HUES6 (cell line): Measurements from ENCODE around the gene MYO7B.
"Not testable (repeated sequence)": the region's sequence is repeated elsewhere in the genome, so short reads cannot be mapped to it uniquely, and the experiment has no call there.

Experiments used
- H3K27ac ChIP-seq: 2 replicates; pipeline ENCODE4 v1.7.0; 2013; ENCODE audit warnings: low read depth, mild to moderate bottlenecking, low read length, inconsistent platforms
- H3K27me3 ChIP-seq: 2 replicates; pipeline ENCODE4 v1.6.1; 2013; ENCODE audit warnings: low read length; ENCODE audit not compliant: control insufficient read depth, insufficient read depth
- H3K36me3 ChIP-seq: 2 replicates; pipeline ENCODE4 v1.6.1; 2013; ENCODE audit warnings: low read length; ENCODE audit not compliant: control insufficient read depth, insufficient read depth
- H3K4me1 ChIP-seq: 2 replicates; pipeline ENCODE4 v1.6.1; 2013; ENCODE audit warnings: low read length; ENCODE audit not compliant: control insufficient read depth, insufficient read depth
- H3K4me3 ChIP-seq: 2 replicates; pipeline ENCODE4 v1.5.1; 2013; ENCODE audit warnings: low read depth, low read length
- H3K9ac ChIP-seq: one replicate; pipeline ENCODE4 v1.6.1; 2013; ENCODE audit warnings: mild to moderate bottlenecking, low read length
- H3K9me3 ChIP-seq: 2 replicates; pipeline ENCODE4 v1.6.1; 2013; ENCODE audit warnings: low read depth, low read length; ENCODE audit not compliant: control insufficient read depth, insufficient read depth

MYO7B gene

DNA sequence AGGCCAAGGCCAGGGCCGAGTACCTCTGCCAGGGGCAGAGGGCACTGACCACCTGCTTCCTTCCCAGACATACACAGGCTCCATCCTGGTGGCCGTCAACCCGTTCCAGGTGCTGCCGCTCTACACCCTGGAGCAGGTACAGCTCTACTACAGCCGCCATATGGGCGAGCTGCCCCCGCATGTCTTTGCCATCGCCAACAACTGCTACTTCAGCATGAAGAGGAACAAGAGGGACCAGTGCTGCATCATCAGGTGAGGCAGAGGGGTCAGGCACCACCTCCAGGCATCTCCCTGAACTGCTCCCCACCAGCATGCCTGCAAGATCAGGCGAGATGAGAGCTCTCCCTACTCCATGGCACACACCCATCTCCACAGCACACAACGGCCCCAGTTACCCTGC is 31.1 kb downstream of the MYO7B start:
- Histone ChIP-seq H3K9ac (no peak overlapping the region), H3K4me3 (no peak overlapping the region), H3K4me1 (peaks cover 5% of the 10 kb centered on the region), H3K27ac (no peak overlapping the region), H3K36me3 (no peaks in the 10 kb centered on the region), H3K9me3 (no peaks in the 10 kb centered on the region), H3K27me3 (no peaks in the 10 kb centered on the region)

DNA sequence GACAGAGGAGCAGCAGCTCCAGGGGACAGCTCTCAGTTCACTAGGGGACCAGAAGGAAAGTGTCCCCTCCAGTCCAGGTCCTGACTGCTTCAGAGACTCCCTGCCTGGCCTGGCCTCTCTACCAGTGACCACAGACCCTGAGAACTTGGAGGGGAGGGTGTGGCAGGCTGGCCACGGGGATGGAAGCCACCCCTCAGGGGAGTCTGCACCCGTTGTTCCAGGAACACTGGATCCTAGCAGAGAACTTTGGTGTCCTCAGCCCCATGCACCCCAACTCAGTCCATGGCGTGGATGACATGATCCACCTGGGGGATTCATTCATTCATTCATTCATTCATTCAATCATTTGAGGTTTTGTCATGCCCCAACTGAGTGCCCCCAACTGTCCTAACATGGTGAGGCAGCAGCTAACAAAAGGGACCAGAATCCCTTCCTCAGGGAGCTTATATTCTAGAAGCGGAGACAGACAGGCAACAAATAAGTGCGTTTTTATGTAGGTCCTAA is 31.9 kb downstream of the MYO7B start:
- no peaks in the 10 kb centered on the region for H3K9me3 ChIP-seq
- no peaks in the 10 kb centered on the region for H3K27me3 ChIP-seq
- H3K9ac ChIP-seq, result no peak overlapping the region
- peaks cover 5% of the 10 kb centered on the region for H3K4me1 ChIP-seq
- H3K36me3 ChIP-seq, result no peaks in the 10 kb centered on the region
- no peak overlapping the region for H3K4me3 ChIP-seq
- no peak overlapping the region for H3K27ac ChIP-seq

DNA sequence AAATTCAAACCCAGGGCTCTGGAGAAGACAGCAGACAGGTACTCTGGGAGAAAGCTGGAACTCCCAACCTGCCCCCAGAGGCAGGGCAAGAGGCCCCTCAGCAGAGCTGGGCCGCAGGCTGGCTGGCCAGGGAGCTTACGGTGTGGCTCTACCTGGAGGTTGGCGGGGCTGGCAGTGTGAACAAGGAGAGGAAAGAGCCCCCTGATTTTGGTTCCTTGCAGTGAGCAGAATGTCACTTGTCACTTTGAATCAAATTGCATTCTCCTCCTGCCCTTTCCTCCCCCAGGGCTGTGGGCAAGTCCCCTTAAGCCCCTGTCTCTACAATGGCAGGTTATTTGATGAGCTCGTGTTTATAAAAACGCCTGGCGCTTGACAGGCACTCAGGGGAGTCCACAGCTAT is 32.6 kb downstream of the MYO7B start:
- no peak overlapping the region for H3K9ac ChIP-seq

GRCh38 chr2:127569666-127570065 is 34.2 kb downstream of the MYO7B start:
- H3K36me3 ChIP-seq, result no peaks in the 10 kb centered on the region
- H3K4me1 ChIP-seq, result peaks cover 5% of the 10 kb centered on the region
- no peaks in the 10 kb centered on the region for H3K27me3 ChIP-seq
- H3K9ac ChIP-seq, result no peak overlapping the region
- H3K9me3 ChIP-seq, result no peaks in the 10 kb centered on the region
- H3K4me3 ChIP-seq, result no peak overlapping the region
- no peak overlapping the region for H3K27ac ChIP-seq

More for the DNA sequence above, 32.6 kb downstream of the MYO7B start:
- Histone ChIP-seq H3K4me1 (peaks cover 5% of the 10 kb centered on the region), H3K27me3 (no peaks in the 10 kb centered on the region), H3K27ac (no peak overlapping the region), H3K36me3 (no peaks in the 10 kb centered on the region), H3K4me3 (no peak overlapping the region), H3K9me3 (no peaks in the 10 kb centered on the region)

DNA sequence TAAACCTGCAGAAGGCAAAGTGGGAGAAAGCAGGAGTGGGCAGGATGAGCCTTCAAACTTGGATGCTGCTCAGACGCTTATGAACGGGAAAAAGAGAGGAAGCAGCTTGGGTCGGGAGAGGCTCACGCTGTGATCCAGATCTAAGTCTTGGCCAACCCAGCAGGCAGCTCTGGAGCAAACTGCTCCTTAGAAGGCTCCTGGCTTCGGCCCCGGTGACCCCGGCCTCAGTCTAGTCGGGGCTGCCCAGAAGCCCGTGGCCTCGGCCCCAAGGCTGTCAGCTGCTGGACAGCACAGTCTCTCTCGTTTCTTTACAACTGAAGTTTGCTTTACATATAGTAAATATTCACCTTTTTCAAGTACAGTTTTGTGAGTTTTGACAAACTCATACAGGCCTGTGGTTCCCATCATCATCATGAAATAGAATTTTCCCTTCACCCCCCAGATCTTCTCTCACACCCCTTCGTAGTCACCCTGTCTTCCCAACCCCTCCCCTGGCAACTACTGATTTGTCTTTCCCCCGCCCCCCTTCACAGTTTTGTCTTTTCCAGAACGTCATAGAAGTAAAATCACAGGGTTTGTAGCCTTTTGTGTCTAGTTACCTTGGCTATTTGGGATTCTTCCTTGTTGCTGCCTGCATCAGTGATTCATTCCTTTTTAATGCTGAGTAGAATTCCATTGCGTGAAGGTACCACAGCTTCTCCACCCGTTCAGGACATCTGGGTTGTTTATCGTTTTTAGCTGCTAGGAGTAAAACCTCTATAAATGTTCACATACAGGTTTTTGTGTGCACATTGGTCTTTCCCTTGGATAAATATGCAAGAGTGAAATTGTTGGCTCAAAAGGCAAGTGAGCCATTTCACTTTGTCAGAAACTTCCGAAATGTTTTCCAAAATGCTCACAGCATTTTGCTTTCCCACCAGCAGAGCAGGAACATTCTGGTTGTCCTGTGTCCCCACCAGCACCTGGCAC is 35.1 kb downstream of the MYO7B start:
- Histone ChIP-seq H3K27me3 (no peaks in the 10 kb centered on the region), H3K4me1 (peaks cover 5% of the 10 kb centered on the region), H3K4me3 (no peak overlapping the region), H3K9me3 (no peaks in the 10 kb centered on the region), H3K9ac (no peak overlapping the region), H3K36me3 (no peaks in the 10 kb centered on the region), H3K27ac (no peak overlapping the region)

GRCh38 chr2:127572352-127572751 is 36.9 kb downstream of the MYO7B start:
- H3K27ac ChIP-seq, H3K36me3 ChIP-seq, H3K27me3 ChIP-seq, H3K9ac ChIP-seq, H3K4me3 ChIP-seq, H3K9me3 ChIP-seq, H3K4me1 ChIP-seq: not testable (repeated sequence)

- Histone ChIP-seq H3K27me3 (no peaks in the 10 kb centered on the region), H3K9me3 (no peaks in the 10 kb centered on the region), H3K4me3 (no peak overlapping the region), H3K36me3 (no peaks in the 10 kb centered on the region), H3K4me1 (peaks cover 4% of the 10 kb centered on the region), H3K9ac (no peak overlapping the region), H3K27ac (no peak overlapping the region)
Measured at GRCh38 chr2:127572841-127573240, 37.4 kb downstream of the MYO7B start.

DNA sequence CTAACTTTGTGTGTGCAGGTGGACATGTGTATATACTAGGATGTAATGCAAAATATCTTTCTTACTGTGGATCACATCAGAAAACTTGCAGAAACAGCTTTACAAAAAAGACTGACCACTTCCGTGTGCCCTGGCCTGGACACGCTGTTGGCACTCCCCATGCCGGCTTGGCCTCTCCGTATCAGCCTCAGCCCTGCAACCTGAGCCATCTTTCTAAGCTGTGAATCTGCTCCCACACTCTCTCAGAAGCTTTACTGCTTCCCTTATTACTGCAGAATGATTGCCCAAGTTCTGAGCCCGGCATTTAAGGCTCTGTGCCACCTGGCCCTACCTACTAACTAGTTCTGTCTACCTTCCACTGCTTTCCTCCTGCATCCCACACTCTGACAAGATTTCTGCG is 37.8 kb downstream of the MYO7B start:
- no peaks in the 10 kb centered on the region; the same call in 1 of the 2 replicates for H3K4me1 ChIP-seq
- no peaks in the 10 kb centered on the region for H3K36me3 ChIP-seq
- no peak overlapping the region for H3K4me3 ChIP-seq
- no peaks in the 10 kb centered on the region for H3K27me3 ChIP-seq
- no peaks in the 10 kb centered on the region for H3K9me3 ChIP-seq
- H3K27ac ChIP-seq, result no peak overlapping the region
- H3K9ac ChIP-seq, result no peak overlapping the region

DNA sequence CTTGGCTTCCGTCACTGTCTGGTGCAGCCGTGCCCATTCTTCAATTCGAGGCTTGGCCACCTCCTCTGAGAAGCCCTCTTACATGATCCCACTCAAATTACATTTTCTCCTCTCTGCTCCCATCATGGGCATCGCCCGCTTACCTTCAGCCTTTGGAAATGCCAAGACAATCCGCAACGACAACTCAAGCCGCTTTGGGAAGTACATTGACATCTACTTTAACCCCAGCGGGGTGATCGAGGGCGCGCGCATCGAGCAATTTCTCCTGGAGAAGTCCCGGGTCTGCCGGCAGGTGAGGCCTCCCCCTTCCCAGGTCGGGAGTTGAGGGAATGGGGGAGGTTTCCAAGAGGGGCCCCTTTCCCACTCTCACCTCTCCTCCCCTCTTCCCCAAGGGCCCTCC is 38.3 kb downstream of the MYO7B start:
- no peak overlapping the region for H3K4me3 ChIP-seq
- H3K4me1 ChIP-seq, result no peaks in the 10 kb centered on the region; the same call in 1 of the 2 replicates
- H3K9me3 ChIP-seq, result no peaks in the 10 kb centered on the region
- H3K9ac ChIP-seq, result no peak overlapping the region
- H3K27ac ChIP-seq, result no peak overlapping the region
- no peaks in the 10 kb centered on the region for H3K36me3 ChIP-seq
- H3K27me3 ChIP-seq, result no peaks in the 10 kb centered on the region

- H3K4me3 ChIP-seq, result no peak overlapping the region
- H3K27me3 ChIP-seq, result no peaks in the 10 kb centered on the region
- no peak overlapping the region for H3K9ac ChIP-seq
- no peaks in the 10 kb centered on the region for H3K36me3 ChIP-seq
- no peaks in the 10 kb centered on the region for H3K9me3 ChIP-seq
- H3K4me1 ChIP-seq, result no peaks in the 10 kb centered on the region; the same call in 1 of the 2 replicates
- no peak overlapping the region for H3K27ac ChIP-seq
Measured at GRCh38 chr2:127574656-127575055, 39.2 kb downstream of the MYO7B start.

- H3K9me3 ChIP-seq, result no peaks in the 10 kb centered on the region
- H3K4me3 ChIP-seq, result no peak overlapping the region
- H3K27me3 ChIP-seq, result no peaks in the 10 kb centered on the region
- no peaks in the 10 kb centered on the region for H3K36me3 ChIP-seq
- H3K27ac ChIP-seq, result no peak overlapping the region
- no peaks in the 10 kb centered on the region; the same call in 1 of the 2 replicates for H3K4me1 ChIP-seq
- no peak overlapping the region for H3K9ac ChIP-seq
Measured at GRCh38 chr2:127575185-127575765, 39.8 kb downstream of the MYO7B start.
